Fibroblast of lung (primary cell): ENCODE measurements around the gene SET. TPM values are rescaled to one million over a fixed set of nuclear protein-coding genes. Genes with fewer than 3 reads are reported as not detected.

Source experiments
- DNase-seq, 2 donors: peaks; one replicate each; pipeline versions ENCODE4 v3.0.0 to v3.0.0-alpha.2; 2010; ENCODE audit warnings: low read depth in 2 of 2
- H2AFZ ChIP-seq: 2 replicates; pipeline ENCODE4 v1.5.1; 2012; ENCODE audit warnings: low read length, control low read depth, inconsistent platforms
- H3K27ac ChIP-seq: 2 replicates; pipeline ENCODE4 v1.5.1; 2011; ENCODE audit warnings: low read length, control low read depth; ENCODE audit not compliant: insufficient read depth
- H3K27me3 ChIP-seq: 2 replicates; pipeline ENCODE4 v1.5.1; 2011; ENCODE audit warnings: mild to moderate bottlenecking, low read length; ENCODE audit not compliant: control insufficient read depth, insufficient read depth
- H3K36me3 ChIP-seq: 2 replicates; pipeline ENCODE4 v1.5.1; 2011; ENCODE audit warnings: low read length; ENCODE audit not compliant: control insufficient read depth, insufficient read depth
- H3K4me1 ChIP-seq: 2 replicates; pipeline ENCODE4 v1.5.1; 2011; ENCODE audit warnings: low read length; ENCODE audit not compliant: control insufficient read depth, insufficient read depth; ENCODE audit errors: extremely low read depth
- H3K4me2 ChIP-seq: 2 replicates; pipeline ENCODE4 v1.5.1; 2011; ENCODE audit warnings: low read length, control low read depth; ENCODE audit not compliant: insufficient read depth; ENCODE audit errors: extremely low read depth
- H3K4me3 ChIP-seq, 4 experiments: fragments of 200-600 bp in 1 of 4; sonication (generic) in 1 of 4; replicated peaks in 1 of 4; 2 replicates each; pipeline ENCODE4 v1.5.1; 2011 to 2016; ENCODE audit warnings: low read length in 4 of 4, low read depth in 3 of 4, mild to moderate bottlenecking in 3 of 4, control low read depth in 2 of 4, inconsistent platforms in 1 of 4, mixed read lengths in 1 of 4; ENCODE audit not compliant: insufficient read depth in 1 of 4; ENCODE audit errors: control extremely low read depth in 1 of 4
- H3K79me2 ChIP-seq: 2 replicates; pipeline ENCODE4 v1.5.1; 2012; ENCODE audit warnings: mild to moderate bottlenecking, low read length, inconsistent platforms; ENCODE audit not compliant: control insufficient read depth, insufficient read depth
- H3K9ac ChIP-seq: 2 replicates; pipeline ENCODE4 v1.5.1; 2011; ENCODE audit warnings: mild to moderate bottlenecking, low read length, control low read depth; ENCODE audit not compliant: insufficient read depth
- H3K9me3 ChIP-seq: 2 replicates; pipeline ENCODE4 v1.5.1; 2012; ENCODE audit warnings: low read depth, low read length; ENCODE audit not compliant: control insufficient read depth, insufficient read depth
- H4K20me1 ChIP-seq: 2 replicates; pipeline ENCODE4 v1.5.1; 2011; ENCODE audit warnings: low read length; ENCODE audit not compliant: control insufficient read depth, insufficient read depth; ENCODE audit errors: extremely low read depth
- CTCF ChIP-seq, 2 donors: IDR thresholded peaks in 1 of 2; conservative IDR thresholded peaks in 1 of 2; 1 replicate in 1 of 2; 2 replicates in 1 of 2; pipeline ENCODE4 v1.5.1; 2011 to 2012; ENCODE audit warnings: low read length in 2 of 2, control low read depth in 1 of 2, inconsistent platforms in 1 of 2, low read depth in 1 of 2, mild to moderate bottlenecking in 1 of 2
- EZH2 ChIP-seq: IDR thresholded peaks from 2 replicates; pipeline ENCODE4 v1.5.1; 2012; ENCODE audit warnings: low read length, control low read depth, mild to moderate bottlenecking; ENCODE audit errors: missing control alignments
- polyA plus RNA-seq, 2 donors: library from polyadenylated mRNA; depleted of rRNA in 1 of 2; stranded (reverse) in 1 of 2; unstranded in 1 of 2; fragments of >200 nt; gene quantifications; 2 replicates each; pipeline ENCODE4 v1.2.1, GENCODE V29; 2011 to 2012; ENCODE audit warnings: missing spikeins in 1 of 2
- total RNA-seq: library from RNA; depleted of rRNA; stranded (reverse); fragments of >200 nt; gene quantifications from 2 replicates; pipeline ENCODE4 v1.2.1, GENCODE V29; 2014

Gene SET
- total and polyA plus RNA-seq, 2 donors (not counting 1 experiment from before 2014, with no cell fraction given), result 256 to 456 TPM

- Histone ChIP-seq H3K9me3 (no peaks in the 10 kb centered on the region), H3K36me3 (no peaks in the 10 kb centered on the region), H3K27me3 (no peaks in the 10 kb centered on the region), H3K4me3 (peak within 1 kb of the TSS; percentile 62 to 73 (median 66)), H4K20me1 (no peaks in the 10 kb centered on the region), H3K27ac (peak within 1 kb of the TSS; percentile 27), H3K9ac (peak within 1 kb of the TSS; percentile 63), H2AFZ (peak within 1 kb of the TSS; percentile 74), H3K4me1 (peaks cover 4% of the 10 kb centered on the region), H3K79me2 (no peaks in the 10 kb centered on the region), H3K4me2 (peak within 1 kb of the TSS; percentile 75)
- TF ChIP-seq CTCF (conservative IDR thresholded peaks at IDR 0.05 in 1 of 2, IDR thresholded peaks at IDR 0.05 in 1 of 2; ENCODE audit: low read depth in 1 of 2, low read length in 2 of 2) (peak; percentile 67 to 71), EZH2 (no peak)
- DNase-seq, result peak; percentile 63 to 74
Measured at GRCh38 chr9:128702445-128702948, 13.5 kb downstream of the SET start, which contains the start of gene PKN3. PKN3 (plus strand) TSS chr9:128702503; CDS start chr9:128702916, 413 bp downstream.

GRCh38 chr9:128702949-128703615 lies 14.1 kb downstream of the SET start:
- DNase-seq, result no peak
- Histone ChIP-seq H3K9ac (peak overlapping the region; percentile 63), H3K36me3 (no peaks in the 10 kb centered on the region), H3K4me3 (peak overlapping the region; percentile 45 to 73 (median 66)), H3K4me2 (peak overlapping the region; percentile 75), H3K4me1 (peaks cover 4% of the 10 kb centered on the region), H4K20me1 (no peaks in the 10 kb centered on the region), H3K79me2 (no peaks in the 10 kb centered on the region), H3K27ac (no peak overlapping the region), H3K9me3 (no peaks in the 10 kb centered on the region), H2AFZ (peak overlapping the region; percentile 74), H3K27me3 (no peaks in the 10 kb centered on the region)
- TF ChIP-seq CTCF (conservative IDR thresholded peaks at IDR 0.05 in 1 of 2, IDR thresholded peaks at IDR 0.05 in 1 of 2; ENCODE audit: low read depth in 1 of 2, low read length in 2 of 2), result no peak
- no peak for TF ChIP-seq EZH2

DNA sequence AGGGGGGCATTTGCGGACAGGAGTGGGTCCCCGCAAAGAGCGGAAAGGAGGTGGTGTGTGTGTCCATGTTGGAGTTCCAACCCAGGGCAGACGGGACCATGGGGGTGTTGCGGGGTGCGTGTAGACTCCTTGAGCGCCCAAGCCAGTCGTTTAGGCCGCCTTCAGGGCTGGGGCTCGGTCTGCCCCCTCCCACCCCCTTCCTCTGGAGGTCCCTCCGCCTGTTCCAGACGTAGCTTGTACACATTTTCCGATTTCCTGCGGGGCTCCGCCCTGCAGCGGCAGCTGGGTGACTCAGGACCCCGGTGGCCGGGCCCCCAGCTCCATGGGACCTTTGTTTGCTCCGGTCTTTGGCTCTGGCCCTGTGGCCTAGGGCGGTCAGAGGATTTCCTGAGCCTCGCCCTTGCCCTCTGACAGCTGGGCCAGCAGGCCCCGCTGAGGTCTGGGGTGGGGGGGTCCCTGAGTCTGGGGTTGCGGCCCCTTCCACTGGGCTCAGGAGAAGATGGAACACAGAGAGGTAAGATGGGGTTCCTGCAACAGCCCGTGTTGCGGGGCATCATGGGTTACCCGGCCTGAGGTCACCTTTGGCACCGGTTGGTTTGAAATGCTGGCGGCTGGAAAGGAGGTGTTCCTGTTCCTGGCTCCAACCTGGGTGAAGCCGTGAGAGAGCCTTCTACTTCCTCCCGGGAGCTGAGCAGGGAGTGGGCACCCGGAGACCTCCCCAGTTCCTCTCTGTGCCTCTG lies 14.8 kb downstream of the SET start:
- Histone ChIP-seq H3K9ac (no peak overlapping the region), H2AFZ (no peak overlapping the region), H3K27ac (no peak overlapping the region), H3K4me1 (peaks cover 4% of the 10 kb centered on the region), H4K20me1 (no peaks in the 10 kb centered on the region), H3K79me2 (no peaks in the 10 kb centered on the region), H3K36me3 (no peaks in the 10 kb centered on the region), H3K4me3 (peak overlapping the region in 3 of 4 experiments; percentile 64 to 73 (median 67)), H3K4me2 (peak overlapping the region; percentile 75), H3K27me3 (no peaks in the 10 kb centered on the region), H3K9me3 (no peaks in the 10 kb centered on the region)
- TF ChIP-seq EZH2, result no peak
- no peak for TF ChIP-seq CTCF (conservative IDR thresholded peaks at IDR 0.05 in 1 of 2, IDR thresholded peaks at IDR 0.05 in 1 of 2; ENCODE audit: low read depth in 1 of 2, low read length in 2 of 2)
- DNase-seq, result no peak
